Erythroblast (primary cell): ENCODE measurements around the gene TIMM13.

Source experiments
- DNase-seq, 2 experiments: peaks; one replicate each; lab custom pipeline; 2025; lab: John Stamatoyannopoulos, UW
- GATA1 ChIP-seq: IDR thresholded peaks from 2 replicates; pipeline ENCODE4 v1.6.1; 2011; ENCODE audit warnings: low read depth, mild to moderate bottlenecking, control low read depth, low read length, moderate library complexity
- POLR2A ChIP-seq: IDR thresholded peaks from 2 replicates; pipeline ENCODE4 v1.6.1; 2011; ENCODE audit warnings: mild to moderate bottlenecking, low read length

Gene TIMM13

GRCh38 chr19:2446381-2446780, 19.0 kb upstream of the TIMM13 start:
- TF ChIP-seq GATA1 (no peak), POLR2A (no peak)
- no peak for DNase-seq

- TF ChIP-seq GATA1: no peak
- no peak for TF ChIP-seq POLR2A
- DNase-seq: no peak
Measured at GRCh38 chr19:2444251-2445002, 17.0 kb upstream of the TIMM13 start.

DNA sequence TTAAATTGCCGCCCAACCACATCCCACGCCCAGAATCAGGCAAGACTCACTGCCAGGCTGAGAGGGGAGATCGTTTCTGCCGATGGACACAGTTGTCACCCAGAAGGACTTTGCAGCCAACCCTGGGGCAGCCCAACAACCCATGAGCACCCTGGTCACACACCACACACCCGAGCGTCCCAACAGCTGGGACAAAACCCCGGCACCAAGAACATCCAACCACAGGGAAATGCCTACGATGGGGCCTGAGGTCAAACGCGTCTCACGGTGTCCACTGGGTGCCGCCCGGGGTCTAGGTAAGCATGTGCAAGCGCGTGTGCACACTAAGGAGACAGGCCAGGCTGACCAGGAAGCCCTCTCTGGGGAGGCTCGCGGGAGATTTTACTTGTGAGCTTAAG, 16.4 kb upstream of the TIMM13 start:
- TF ChIP-seq POLR2A (no peak), GATA1 (no peak)
- no peak for DNase-seq

GRCh38 chr19:2443116-2443784, 15.9 kb upstream of the TIMM13 start:
- TF ChIP-seq POLR2A (no peak), GATA1 (no peak)

GRCh38 chr19:2441096-2441752, 13.8 kb upstream of the TIMM13 start:
- no peak for TF ChIP-seq GATA1
- TF ChIP-seq POLR2A: no peak
- no peak for DNase-seq

More at GRCh38 chr19:2443116-2443784, 15.9 kb upstream of the TIMM13 start:
- no peak for DNase-seq

DNA sequence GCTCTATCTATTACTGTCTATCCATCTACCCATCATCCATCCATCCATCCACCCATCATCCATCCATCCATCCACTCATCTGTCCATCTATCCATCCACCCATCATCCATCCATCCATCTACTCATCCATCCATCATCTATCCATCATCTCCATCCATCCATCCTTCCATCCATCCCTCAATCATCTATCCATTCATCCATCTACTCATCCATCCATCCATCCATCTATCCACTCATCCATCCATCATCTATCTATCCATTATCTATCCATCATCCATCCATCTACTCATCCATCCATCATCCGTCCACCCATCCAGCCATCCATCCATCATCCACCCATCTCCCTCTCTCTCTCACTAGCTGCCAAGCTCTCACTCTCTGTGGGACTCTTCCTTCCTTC, 13.1 kb upstream of the TIMM13 start:
- DNase-seq: no peak
- TF ChIP-seq POLR2A (no peak), GATA1 (no peak)

DNA sequence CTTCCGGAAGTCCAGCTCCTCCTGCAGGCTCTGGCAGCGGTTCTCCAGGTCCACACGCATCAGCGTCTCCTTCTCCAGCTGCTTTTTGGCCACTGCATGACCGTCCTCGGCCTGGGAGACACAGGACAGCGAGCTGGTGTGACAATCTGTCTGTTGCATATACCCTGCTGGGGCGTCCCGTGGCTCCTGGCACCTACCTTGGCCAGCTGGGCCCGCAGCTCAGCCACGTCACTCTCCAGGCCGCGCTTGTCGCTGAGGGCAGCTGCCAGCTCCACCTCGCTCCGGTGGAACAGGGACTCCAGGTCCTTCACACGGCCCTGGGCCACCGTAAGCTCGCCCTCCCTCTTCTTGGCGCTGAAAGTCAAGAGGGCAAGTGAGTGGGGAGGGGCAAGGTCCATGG, 10.8 kb upstream of the TIMM13 start:
- no peak for DNase-seq
- TF ChIP-seq GATA1: no peak

DNA sequence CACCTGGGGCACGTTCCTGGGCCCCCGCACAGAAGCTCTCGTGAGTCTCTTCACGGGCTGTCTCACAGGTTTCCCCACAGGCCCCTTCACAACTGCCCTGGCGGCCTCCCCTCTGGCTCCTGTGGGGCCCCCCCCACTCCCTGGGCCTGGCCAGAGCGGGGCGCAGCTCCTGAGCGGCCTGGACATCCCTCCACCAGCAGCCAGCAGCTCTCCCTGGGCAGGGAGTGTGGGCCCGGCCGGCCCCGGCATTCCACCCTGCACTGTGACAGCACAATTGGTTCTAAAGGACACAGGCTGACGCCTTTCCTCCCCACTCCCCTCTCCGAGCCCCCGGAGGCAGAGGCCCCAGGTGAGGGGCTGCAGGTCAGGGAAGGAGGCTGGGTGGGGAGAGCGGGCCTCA, 9.5 kb upstream of the TIMM13 start:
- TF ChIP-seq POLR2A (no peak), GATA1 (no peak)
- no peak for DNase-seq

DNA sequence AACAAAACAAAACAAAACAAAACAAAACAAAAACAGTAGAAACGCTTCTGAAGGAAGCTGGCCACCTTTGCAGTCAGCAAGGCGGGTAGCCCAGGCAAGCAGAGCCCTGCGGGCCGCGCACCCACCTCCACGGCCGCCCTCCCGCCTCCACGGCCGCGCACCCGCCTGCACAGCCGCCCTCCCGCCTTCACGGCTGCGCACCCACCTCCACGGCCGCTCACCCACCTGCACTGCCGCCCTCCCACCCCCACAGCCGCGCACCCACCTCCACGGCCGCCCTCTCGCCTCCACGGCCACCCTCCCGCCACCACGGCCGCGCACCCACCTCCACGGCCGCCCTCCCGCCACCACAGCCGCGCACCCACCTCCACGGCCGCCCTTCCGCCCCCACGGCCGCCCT, 9.0 kb upstream of the TIMM13 start:
- DNase-seq: no peak
- TF ChIP-seq GATA1 (no peak), POLR2A (no peak)

- TF ChIP-seq GATA1 (no peak), POLR2A (no peak)
- DNase-seq: no peak
Measured at GRCh38 chr19:2434721-2435265, 7.4 kb upstream of the TIMM13 start.

DNA sequence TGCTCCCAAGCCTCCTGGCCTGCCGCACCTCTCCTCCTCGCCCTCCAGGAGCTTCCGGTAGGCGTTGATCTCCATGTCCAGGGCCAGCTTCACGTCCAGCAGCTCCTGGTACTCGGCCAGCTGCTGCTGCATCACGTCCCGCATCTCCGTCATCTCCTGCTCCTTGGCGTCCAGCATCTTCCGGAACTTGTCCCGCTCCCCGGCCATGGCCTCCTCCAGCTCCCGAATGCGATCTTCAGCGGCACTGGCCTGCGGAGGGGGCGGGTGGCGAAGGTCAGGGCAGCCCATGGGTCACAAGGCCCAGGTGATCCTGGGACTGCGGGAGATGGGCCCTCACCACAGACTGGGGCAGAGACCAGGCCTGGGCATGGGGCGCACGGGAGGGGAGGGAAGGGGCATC, 6.9 kb upstream of the TIMM13 start:
- TF ChIP-seq POLR2A (no peak), GATA1 (no peak)
- DNase-seq: no peak

GRCh38 chr19:2433854-2434253, 6.5 kb upstream of the TIMM13 start:
- DNase-seq: no peak
- no peak for TF ChIP-seq POLR2A
- TF ChIP-seq GATA1: no peak

- no peak for TF ChIP-seq GATA1
- TF ChIP-seq POLR2A: no peak
- no peak for DNase-seq
Measured at GRCh38 chr19:2432131-2432848, 4.9 kb upstream of the TIMM13 start.
